ENCODE data around the gene SPEF2. TPM values are rescaled to one million over a fixed set of nuclear protein-coding genes. Genes with fewer than 3 reads are reported as not detected.

The SPEF2 gene
- total RNA-seq, 1 experiment from 2014 or later: 10.6 TPM

DNA sequence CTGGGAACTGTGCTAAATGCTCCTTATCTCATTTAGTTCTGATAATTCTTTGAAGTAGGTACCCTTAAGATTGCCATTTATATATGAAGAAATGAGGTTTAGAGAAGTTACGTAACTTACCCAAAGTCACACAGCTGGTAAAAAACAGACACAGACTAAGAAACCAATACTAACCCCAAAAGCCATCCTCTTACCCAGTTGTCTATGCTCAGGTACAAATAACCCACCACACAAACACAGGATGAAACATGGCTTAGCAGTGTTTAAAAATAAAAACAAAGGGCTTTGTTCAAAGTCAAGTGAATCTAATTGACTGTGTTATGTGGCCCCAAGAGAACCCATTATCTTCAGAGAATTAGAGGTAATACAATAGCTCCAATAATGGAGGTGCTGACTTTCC, 202.0 kb downstream of the SPEF2 start:
- H3K79me2 ChIP-seq (ENCODE audit: low read depth): no peaks in the 10 kb centered on the region
- peak in 1 of 2 experiments; percentile 24 for DNase-seq
- POLR2A ChIA-PET (ENCODE audit: unreplicated experiment): interaction anchor here (0.6 kb wide), 1 partner anchor 279 kb away, joined by 4 read pairs; no protein-coding TSS in a partner anchor
- H2AFZ ChIP-seq: no peak overlapping the region
- no peaks in the 10 kb centered on the region for H4K20me1 ChIP-seq (ENCODE audit: insufficient read depth)
- intact Hi-C loops (cut with micrococcal nuclease; ENCODE audit: unreplicated experiment): no loop called here
- H3F3A ChIP-seq (ENCODE audit: insufficient read depth, low read depth): no peaks in the 10 kb centered on the region
- H3K36me3 ChIP-seq (ENCODE audit: low read depth): no peaks in the 10 kb centered on the region
- H3K9me3 ChIP-seq (ENCODE audit: insufficient read depth, low read depth): no peaks in the 10 kb centered on the region
- H3K4me2 ChIP-seq: no peak overlapping the region
- 0 out of 2 replicates have a peak, but pooled peaks cover 9% of the 10 kb centered on the region for H3K27me3 ChIP-seq (ENCODE audit: insufficient read depth, low read depth)
- no peaks in the 10 kb centered on the region for H3K4me1 ChIP-seq (replicated peaks; ENCODE audit: insufficient read depth)
- H3K4me3 ChIP-seq: no peak overlapping the region
- TF ChIP-seq EZH2 (IDR thresholded peaks at IDR 0.05; ENCODE audit: low read depth): no peak
- TF ChIP-seq, protein P1, sequence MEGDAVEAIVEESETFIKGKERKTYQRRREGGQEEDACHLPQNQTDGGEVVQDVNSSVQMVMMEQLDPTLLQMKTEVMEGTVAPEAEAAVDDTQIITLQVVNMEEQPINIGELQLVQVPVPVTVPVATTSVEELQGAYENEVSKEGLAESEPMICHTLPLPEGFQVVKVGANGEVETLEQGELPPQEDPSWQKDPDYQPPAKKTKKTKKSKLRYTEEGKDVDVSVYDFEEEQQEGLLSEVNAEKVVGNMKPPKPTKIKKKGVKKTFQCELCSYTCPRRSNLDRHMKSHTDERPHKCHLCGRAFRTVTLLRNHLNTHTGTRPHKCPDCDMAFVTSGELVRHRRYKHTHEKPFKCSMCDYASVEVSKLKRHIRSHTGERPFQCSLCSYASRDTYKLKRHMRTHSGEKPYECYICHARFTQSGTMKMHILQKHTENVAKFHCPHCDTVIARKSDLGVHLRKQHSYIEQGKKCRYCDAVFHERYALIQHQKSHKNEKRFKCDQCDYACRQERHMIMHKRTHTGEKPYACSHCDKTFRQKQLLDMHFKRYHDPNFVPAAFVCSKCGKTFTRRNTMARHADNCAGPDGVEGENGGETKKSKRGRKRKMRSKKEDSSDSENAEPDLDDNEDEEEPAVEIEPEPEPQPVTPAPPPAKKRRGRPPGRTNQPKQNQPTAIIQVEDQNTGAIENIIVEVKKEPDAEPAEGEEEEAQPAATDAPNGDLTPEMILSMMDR (conservative IDR thresholded peaks at IDR 0.05): no peak
- no peak overlapping the region for H3K27ac ChIP-seq
- BruUV-seq (replicated peaks): no TSS peak
- CTCF ChIA-PET: no interaction called here
- no peaks in the 10 kb centered on the region for H3K9me2 ChIP-seq (ENCODE audit: insufficient read depth)

DNA sequence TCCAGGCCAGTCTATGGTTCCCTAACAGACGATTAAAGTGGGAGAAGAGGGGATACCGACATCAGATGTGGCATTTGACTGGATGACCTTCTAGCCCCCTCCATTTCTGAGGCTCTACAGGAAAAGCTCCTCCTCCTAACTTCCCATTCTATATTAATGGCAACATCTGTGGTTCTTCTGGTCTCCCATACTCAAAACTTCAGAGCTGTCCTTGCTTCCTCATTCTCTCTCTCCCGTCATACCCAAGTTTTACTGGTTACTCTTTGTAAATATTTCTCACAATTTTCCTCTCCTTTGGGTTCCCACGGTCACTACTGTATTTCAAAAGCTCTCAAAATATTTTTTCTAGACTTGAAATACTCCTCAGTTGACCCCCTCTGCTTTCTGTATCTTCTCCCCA, 203.1 kb downstream of the SPEF2 start:
- Histone ChIP-seq H2AFZ (no peak overlapping the region; the same call in 1 of the 2 replicates), H3K9me2 (ENCODE audit: insufficient read depth) (no peaks in the 10 kb centered on the region), H3K9me3 (ENCODE audit: insufficient read depth, low read depth) (no peaks in the 10 kb centered on the region), H3K36me3 (ENCODE audit: low read depth) (no peaks in the 10 kb centered on the region), H3K4me3 (no peak overlapping the region), H3K27ac (no peak overlapping the region), H4K20me1 (ENCODE audit: insufficient read depth) (no peaks in the 10 kb centered on the region), H3K4me2 (no peak overlapping the region), H3F3A (ENCODE audit: insufficient read depth, low read depth) (no peaks in the 10 kb centered on the region), H3K27me3 (ENCODE audit: insufficient read depth, low read depth) (0 out of 2 replicates have a peak, but pooled peaks cover 9% of the 10 kb centered on the region), H3K4me1 (replicated peaks; ENCODE audit: insufficient read depth) (no peaks in the 10 kb centered on the region), H3K79me2 (ENCODE audit: low read depth) (no peaks in the 10 kb centered on the region)
- intact Hi-C loops (cut with micrococcal nuclease; ENCODE audit: unreplicated experiment): no loop called here
- TF ChIP-seq, protein P1 (conservative IDR thresholded peaks at IDR 0.05): no peak
- no peak for TF ChIP-seq EZH2 (IDR thresholded peaks at IDR 0.05; ENCODE audit: low read depth)
- CTCF ChIA-PET: interaction anchor here (0.6 kb wide), 1 partner anchor 26 kb away, joined by 3 read pairs; no protein-coding TSS in a partner anchor
- no TSS peak for BruUV-seq (replicated peaks)
- DNase-seq: no peak
- POLR2A ChIA-PET (ENCODE audit: unreplicated experiment): no interaction called here

DNA sequence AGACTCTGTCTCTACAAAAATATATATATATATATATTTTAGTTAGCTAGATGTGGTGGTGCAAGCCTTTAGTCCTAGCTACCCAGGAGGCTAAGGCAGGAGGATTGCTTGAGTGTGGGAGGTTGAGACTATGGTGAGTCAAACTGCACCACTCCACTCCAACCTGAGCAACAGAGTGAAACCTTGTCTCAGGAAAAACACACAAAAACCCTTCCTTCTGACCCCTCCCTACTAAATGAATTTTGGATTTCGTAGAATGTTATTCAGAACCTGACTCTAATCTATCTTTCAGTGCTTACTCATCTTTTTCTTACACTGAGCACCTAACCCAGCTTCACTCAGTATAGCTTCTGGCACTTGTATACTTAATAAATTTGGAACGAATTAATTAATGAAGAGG, 203.8 kb downstream of the SPEF2 start:
- TF ChIP-seq EZH2 (IDR thresholded peaks at IDR 0.05; ENCODE audit: low read depth): no peak
- TF ChIP-seq, protein P1 (conservative IDR thresholded peaks at IDR 0.05): no peak
- Histone ChIP-seq H3K9me3 (ENCODE audit: insufficient read depth, low read depth) (no peaks in the 10 kb centered on the region), H3K36me3 (ENCODE audit: low read depth) (no peaks in the 10 kb centered on the region), H3K27ac (no peak overlapping the region), H2AFZ (no peak overlapping the region), H3K4me1 (replicated peaks; ENCODE audit: insufficient read depth) (no peaks in the 10 kb centered on the region), H3K4me2 (no peak overlapping the region), H4K20me1 (ENCODE audit: insufficient read depth) (no peaks in the 10 kb centered on the region), H3K27me3 (ENCODE audit: insufficient read depth, low read depth) (0 out of 2 replicates have a peak, but pooled peaks cover 9% of the 10 kb centered on the region), H3K4me3 (no peak overlapping the region), H3K9me2 (ENCODE audit: insufficient read depth) (no peaks in the 10 kb centered on the region), H3F3A (ENCODE audit: insufficient read depth, low read depth) (no peaks in the 10 kb centered on the region), H3K79me2 (ENCODE audit: low read depth) (no peaks in the 10 kb centered on the region)
- POLR2A ChIA-PET (ENCODE audit: unreplicated experiment): no interaction called here
- peak in 1 of 2 experiments; percentile 15 for DNase-seq
- intact Hi-C loops (cut with micrococcal nuclease; ENCODE audit: unreplicated experiment): no loop called here
- no TSS peak for BruUV-seq (replicated peaks)
- CTCF ChIA-PET: no interaction called here
